H1 (cell line): ENCODE results near the gene FGD6. TPM values are rescaled to one million over a fixed set of nuclear protein-coding genes. Genes with fewer than 3 reads are reported as not detected.

ENCODE experiments used
- CTCF ChIA-PET: fragments of 300-600 bp; sonication (Branson Sonifier 250); formaldehyde crosslinking; loops from one replicate; lab custom pipeline; 2021; ENCODE audit not compliant: partially characterized antibody; lab: Charles Lee
- POLR2A ChIA-PET: fragments of 300-600 bp; sonication (Branson Sonifier 250); formaldehyde crosslinking; loops from one replicate; lab custom pipeline; 2021; ENCODE audit warnings: inconsistent platforms; ENCODE audit not compliant: partially characterized antibody; lab: Charles Lee
- DNase-seq, 2 experiments: peaks; one replicate each; pipeline versions ENCODE4 v3.0.0 to v3.0.0-alpha.2; 2010 to 2022; ENCODE audit warnings: low spot score in 2 of 2, low read depth in 1 of 2, mixed read lengths in 1 of 2
- FAIRE-seq: peaks from 2 replicates; lab custom pipeline; 2011; peaks lifted over from hg19 to GRCh38; lab: Jason Lieb, UNC
- H2AFZ ChIP-seq: 2 replicates; pipeline ENCODE4 v1.8.1; 2012; ENCODE audit warnings: low read length, inconsistent platforms
- H2AK5ac ChIP-seq: 2 replicates; pipeline ENCODE4 v1.6.1; 2013; ENCODE audit warnings: low read depth, low read length
- H2BK120ac ChIP-seq: replicated peaks from 2 replicates; pipeline ENCODE3; 2013; ENCODE audit warnings: low read depth, low read length, inconsistent platforms
- H2BK12ac ChIP-seq: 2 replicates; pipeline ENCODE4 v1.6.1; 2013; ENCODE audit warnings: low read depth, low read length
- H2BK15ac ChIP-seq: 2 replicates; pipeline ENCODE4 v1.6.1; 2013; ENCODE audit warnings: low read length
- H2BK20ac ChIP-seq: 2 replicates; pipeline ENCODE4 v1.6.1; 2013; ENCODE audit warnings: low read length
- H2BK5ac ChIP-seq: 2 replicates; pipeline ENCODE4 v1.6.1; 2013; ENCODE audit warnings: low read depth, low read length
- H3K14ac ChIP-seq: 2 replicates; pipeline ENCODE4 v1.6.1; 2013; ENCODE audit warnings: inconsistent platforms; ENCODE audit not compliant: insufficient read length
- H3K18ac ChIP-seq: 2 replicates; pipeline ENCODE4 v1.6.1; 2013; ENCODE audit warnings: low read length; ENCODE audit errors: extremely low read depth
- H3K23ac ChIP-seq: 2 replicates; pipeline ENCODE4 v1.6.1; 2013; ENCODE audit warnings: inconsistent platforms; ENCODE audit not compliant: insufficient read length
- H3K23me2 ChIP-seq: 2 replicates; pipeline ENCODE4 v1.6.1; 2013; ENCODE audit warnings: low read depth, low read length
- H3K27ac ChIP-seq: 2 replicates; pipeline ENCODE4 v1.6.1; 2011; ENCODE audit warnings: low read depth, low read length, inconsistent platforms
- H3K27me3 ChIP-seq, 4 experiments: replicated peaks in 1 of 4; 1 replicate in 1 of 4; 2 replicates in 3 of 4; pipeline versions ENCODE4 v1.6.1 to v1.8.1; 2011 to 2013; ENCODE audit warnings: low read length in 3 of 4, mild to moderate bottlenecking in 3 of 4, inconsistent platforms in 2 of 4, mixed read lengths in 2 of 4, moderate library complexity in 1 of 4; ENCODE audit not compliant: control insufficient read depth in 3 of 4, insufficient read depth in 3 of 4; ENCODE audit errors: extremely low read depth in 1 of 4
- H3K36me3 ChIP-seq, 4 experiments: 2 replicates each; pipeline versions ENCODE4 v1.6.1 to v1.8.1; 2011 to 2013; ENCODE audit warnings: mild to moderate bottlenecking in 4 of 4, low read length in 3 of 4, moderate library complexity in 2 of 4, control low read depth in 1 of 4, inconsistent platforms in 1 of 4; ENCODE audit not compliant: insufficient read depth in 4 of 4, control insufficient read depth in 2 of 4
- H3K4ac ChIP-seq: replicated peaks from 2 replicates; pipeline ENCODE3; 2013; ENCODE audit warnings: low read length, low read depth, mixed read lengths, inconsistent platforms; ENCODE audit not compliant: insufficient read length
- H3K4me1 ChIP-seq, 4 experiments: replicated peaks in 1 of 4; 1 replicate in 1 of 4; 2 replicates in 3 of 4; pipeline versions ENCODE4 v1.6.1 to v1.8.1; 2011 to 2013; ENCODE audit warnings: low read length in 3 of 4, inconsistent platforms in 2 of 4, mixed read lengths in 1 of 4; ENCODE audit not compliant: insufficient read depth in 4 of 4, control insufficient read depth in 3 of 4
- H3K4me2 ChIP-seq, 2 experiments: 2 replicates each; pipeline versions ENCODE4 v1.6.1 to v1.8.1; 2011 to 2013; ENCODE audit warnings: low read depth in 2 of 2, low read length in 2 of 2, control low read depth in 1 of 2, inconsistent platforms in 1 of 2, mild to moderate bottlenecking in 1 of 2; ENCODE audit not compliant: insufficient read depth in 1 of 2
- H3K4me3 ChIP-seq, 4 experiments: fragments of 200-600, 300-600 bp in 1 of 4; sonication (generic), shearing (Covaris generic), sonication (Bioruptor Twin) in 1 of 4; 2 replicates each; pipeline versions ENCODE4 v1.5.1 to v1.8.1; 2011 to 2016; ENCODE audit warnings: low read length in 4 of 4, low read depth in 3 of 4, control low read depth in 2 of 4, inconsistent platforms in 2 of 4, mild to moderate bottlenecking in 2 of 4, mixed read lengths in 1 of 4, moderate library complexity in 1 of 4; ENCODE audit not compliant: insufficient read depth in 2 of 4; ENCODE audit errors: extremely low read depth in 1 of 4
- H3K56ac ChIP-seq: replicated peaks from 2 replicates; pipeline ENCODE3; 2013; ENCODE audit warnings: low read depth, mild to moderate bottlenecking, mixed read lengths, low read length, inconsistent platforms; ENCODE audit not compliant: insufficient read length
- H3K79me1 ChIP-seq: 2 replicates; pipeline ENCODE4 v1.6.1; 2013; ENCODE audit warnings: low read depth, low read length, control low read depth
- H3K79me2 ChIP-seq, 2 experiments: 2 replicates each; pipeline versions ENCODE4 v1.6.1 to v1.8.1; 2012 to 2013; ENCODE audit warnings: low read length in 2 of 2, mild to moderate bottlenecking in 2 of 2, inconsistent platforms in 1 of 2; ENCODE audit not compliant: insufficient read depth in 2 of 2, control insufficient read depth in 1 of 2
- H3K9ac ChIP-seq, 4 experiments: replicated peaks in 1 of 4; 1 replicate in 1 of 4; 2 replicates in 3 of 4; pipeline versions ENCODE4 v1.6.1 to v1.8.1; 2011 to 2013; ENCODE audit warnings: low read depth in 3 of 4, low read length in 3 of 4, control low read depth in 2 of 4, mild to moderate bottlenecking in 2 of 4, moderate library complexity in 2 of 4, inconsistent platforms in 1 of 4; ENCODE audit errors: extremely low read depth in 1 of 4
- H3K9me3 ChIP-seq, 2 experiments: 2 replicates each; pipeline versions ENCODE4 v1.6.1 to v1.8.1; 2012 to 2013; ENCODE audit warnings: mild to moderate bottlenecking in 2 of 2, moderate library complexity in 2 of 2, control low read depth in 1 of 2, inconsistent platforms in 1 of 2, low read depth in 1 of 2, low read length in 1 of 2, mixed read lengths in 1 of 2; ENCODE audit not compliant: insufficient read depth in 2 of 2
- H4K20me1 ChIP-seq, 2 experiments: replicated peaks in 1 of 2; 2 replicates each; pipeline versions ENCODE3 to v1.8.1; 2011 to 2013; ENCODE audit warnings: inconsistent platforms in 2 of 2, low read length in 2 of 2, mild to moderate bottlenecking in 1 of 2; ENCODE audit not compliant: insufficient read depth in 2 of 2, control insufficient read depth in 1 of 2
- H4K5ac ChIP-seq: 2 replicates; pipeline ENCODE4 v1.6.1; 2013; ENCODE audit warnings: low read length, low read depth, mixed read lengths, inconsistent platforms; ENCODE audit not compliant: insufficient read length
- H4K8ac ChIP-seq: 2 replicates; pipeline ENCODE4 v1.8.0; 2013; ENCODE audit warnings: mild to moderate bottlenecking, moderate library complexity, low read length, inconsistent platforms; ENCODE audit not compliant: insufficient read depth; ENCODE audit errors: extremely low read depth
- H4K91ac ChIP-seq: replicated peaks from 2 replicates; pipeline ENCODE3; 2013; ENCODE audit warnings: low read length, mixed read lengths, inconsistent platforms; ENCODE audit not compliant: insufficient read length
- BCL11A ChIP-seq, 2 experiments: IDR thresholded peaks; one replicate each; pipeline ENCODE4 v1.6.1; 2011; ENCODE audit warnings: low read depth in 2 of 2, low read length in 2 of 2, mild to moderate bottlenecking in 2 of 2
- KDM5A ChIP-seq: fragments of 200-600 bp; IDR thresholded peaks from 2 replicates; pipeline ENCODE4 v1.7.1; 2012; ENCODE audit warnings: mild to moderate bottlenecking, low read length, inconsistent platforms, mixed read lengths
- POLR2A ChIP-seq, 2 experiments: IDR thresholded peaks; 1 replicate in 1 of 2; 2 replicates in 1 of 2; pipeline ENCODE4 v1.6.1; 2011; ENCODE audit warnings: low read depth in 2 of 2, low read length in 2 of 2, mild to moderate bottlenecking in 2 of 2; ENCODE audit errors: control extremely low read depth in 1 of 2
- RBBP5 ChIP-seq: IDR thresholded peaks from 2 replicates; pipeline ENCODE4 v1.7.1; 2012; ENCODE audit warnings: low read depth, mild to moderate bottlenecking, inconsistent platforms, low read length, moderate library complexity, borderline replicate concordance
- RNF2 ChIP-seq: fragments of 200-900, 300-1000 bp; sonication (generic); IDR thresholded peaks from 2 replicates; pipeline ENCODE4 v1.7.1; 2016; ENCODE audit warnings: borderline replicate concordance, low read depth, mild to moderate bottlenecking, antibody characterized with exemption, low read length; ENCODE audit not compliant: poor library complexity, severe bottlenecking; ENCODE audit errors: missing control alignments
- SRF ChIP-seq: IDR thresholded peaks from 2 replicates; pipeline ENCODE4 v1.6.1; 2011; ENCODE audit warnings: mild to moderate bottlenecking, low read depth, low read length, moderate library complexity
- TAF1 ChIP-seq: IDR thresholded peaks from 2 replicates; pipeline ENCODE4 v1.6.1; 2011; ENCODE audit warnings: mild to moderate bottlenecking, low read depth, low read length
- TCF12 ChIP-seq: IDR thresholded peaks from 2 replicates; pipeline ENCODE4 v1.6.1; 2011; ENCODE audit warnings: low read depth, mild to moderate bottlenecking, low read length
- WGBS, 2 experiments: shearing (Covaris generic) in 1 of 2; methylation state at CpG; one replicate each; pipeline versions ENCODE4 v1.1.6 to v1.1.7; 2013 to 2015; ENCODE audit warnings: low lambda C conversion rate in 2 of 2, mixed read lengths in 2 of 2, inconsistent platforms in 1 of 2, low coverage in 1 of 2, missing lambda C conversion rate in 1 of 2; ENCODE audit not compliant: insufficient replicate concordance in 2 of 2, insufficient coverage in 1 of 2, insufficient read length in 1 of 2; ENCODE audit errors: extremely low coverage in 1 of 2, missing lambda C conversion rate in 1 of 2; 5-methylcytosine and 5-hydroxymethylcytosine counted together
- polyA plus RNA-seq, 7 experiments: library from polyadenylated mRNA; depleted of rRNA in 3 of 7; stranded (reverse) in 5 of 7; unstranded in 2 of 7; fragments of >200 nt in 5 of 7; fragments of 200-250 nt in 2 of 7; gene quantifications; 1 replicate in 5 of 7; 2 replicates in 1 of 7; 4 replicates in 1 of 7; pipeline versions ENCODE4 v1.2.1 to v1.2.3, GENCODE V29; 2011 to 2013; ENCODE audit warnings: missing spikeins in 2 of 7, mixed read lengths in 2 of 7
- total RNA-seq: library from RNA; stranded (reverse); fragmentation: NEBNext Ultra II Directional; extraction: Animal tissue kit (Norgen Biotek cat#: 25700); gene quantifications from 2 replicates; pipeline ENCODE4 v1.2.1, GENCODE V29; 2021

Gene FGD6
- total and polyA plus RNA-seq, 2 of the 8 experiments (the other 6 are each of a cell fraction or from before 2014, with no cell fraction given), result 12.2 to 24.3 TPM

DNA sequence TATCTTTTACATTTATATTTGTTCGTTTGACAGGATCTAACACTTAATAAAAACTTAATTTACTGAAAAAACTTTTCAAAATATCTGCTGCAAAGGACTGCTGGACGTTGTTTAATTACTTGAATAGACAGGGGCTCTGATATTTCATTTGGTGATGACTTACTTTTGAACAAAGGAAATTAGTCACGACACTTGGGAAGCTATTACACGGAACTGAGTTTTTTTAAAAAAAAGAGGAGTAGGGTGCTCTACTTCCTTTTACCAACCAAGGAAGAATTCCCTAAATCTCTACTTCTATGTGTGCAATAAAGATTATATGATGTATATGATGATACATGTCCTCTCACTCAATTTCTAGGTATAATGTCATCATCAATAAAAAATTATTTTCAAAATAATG, 4.7 kb downstream of the FGD6 start:
- Histone ChIP-seq H3K23me2 (no peaks in the 10 kb centered on the region), H3K27me3 (no peaks in the 10 kb centered on the region), H4K91ac (no peak overlapping the region), H2BK120ac (no peak overlapping the region), H3K36me3 (peaks cover 0 to 12% (median 3%) of the 10 kb centered on the region in 4 experiments; a peak in 3 of 8 replicates), H3K27ac (no peak overlapping the region), H3K79me2 (peaks cover 7 to 86% of the 10 kb centered on the region in 2 experiments; a peak in 3 of 4 replicates), H3K4me1 (peaks cover 0 to 21% (median 10%) of the 10 kb centered on the region in 4 experiments; a peak in 4 of 7 replicates), H4K8ac (no peak overlapping the region), H3K79me1 (no peaks in the 10 kb centered on the region; the same call in 1 of the 2 replicates), H2BK5ac (no peak overlapping the region), H3K23ac (no peak overlapping the region), H2AK5ac (no peak overlapping the region), H2BK20ac (no peak overlapping the region), H3K9me3 (no peaks in the 10 kb centered on the region), H2BK15ac (no peak overlapping the region), H2AFZ (no peak overlapping the region), H4K20me1 (no peaks in the 10 kb centered on the region), H3K56ac (no peak overlapping the region), H3K4me2 (no peak overlapping the region), H3K14ac (no peak overlapping the region), H3K4ac (no peak overlapping the region), H2BK12ac (no peak overlapping the region), H4K5ac (no peak overlapping the region), H3K9ac (no peak overlapping the region), H3K4me3 (no peak overlapping the region), H3K18ac (no peak overlapping the region)
- CTCF ChIA-PET, result interaction anchor here (1.2 to 1.7 kb wide), 2 partner anchors 87 to 95 kb away, joined by 3 read pairs; no protein-coding TSS in a partner anchor
- TF ChIP-seq KDM5A (no peak), RBBP5 (no peak), TAF1 (no peak), SRF (no peak), TCF12 (no peak), POLR2A (IDR thresholded peaks at IDR 0.05; ENCODE audit: control extremely low read depth in 1 of 2, low read depth in 2 of 2, low read length in 2 of 2) (no peak), BCL11A (IDR thresholded peaks at IDR 0.05; ENCODE audit: low read depth in 2 of 2, low read length in 2 of 2) (no peak), RNF2 (no peak)
- DNase-seq (no peak), FAIRE-seq (no peak)
- POLR2A ChIA-PET, result interaction anchor here (0.8 to 1.6 kb wide), 3 partner anchors 8 to 22 kb away, joined by 3 to 6 read pairs (median 3); no protein-coding TSS in a partner anchor
- WGBS, 2 experiments, result 85% methylated on average over 4 of the region's 4 CpGs; no CpG with 5 or more reads in 1 of the 2 experiments
